NCI-H2029 treated with DMSO at 0.1 percent for 48 hours (cell line): Measurements from ENCODE around the gene SMARCA2.

Source experiments
- DNase-seq: peaks from one replicate; lab custom pipeline; 2025; lab: John Stamatoyannopoulos, UW

SMARCA2 gene

GRCh38 chr9:2093920-2094597 is 78.9 kb downstream of the SMARCA2 start:
- DNase-seq = no peak

- no peak for DNase-seq
Observed at GRCh38 chr9:2096376-2096970, 81.3 kb downstream of the SMARCA2 start.

GRCh38 chr9:2106666-2107065 is 91.5 kb downstream of the SMARCA2 start:
- DNase-seq = no peak

- DNase-seq = no peak
Observed at GRCh38 chr9:2107906-2108451, 92.8 kb downstream of the SMARCA2 start.

- DNase-seq = no peak
Observed at GRCh38 chr9:2109069-2109650, 94.0 kb downstream of the SMARCA2 start.

- DNase-seq = no peak
Observed at GRCh38 chr9:2110036-2110435, 94.9 kb downstream of the SMARCA2 start.

- no peak for DNase-seq
Observed at GRCh38 chr9:2116073-2116472, 100.9 kb downstream of the SMARCA2 start.

GRCh38 chr9:2117527-2117926 is 102.4 kb downstream of the SMARCA2 start:
- DNase-seq = no peak

GRCh38 chr9:2119566-2119965 is 104.4 kb downstream of the SMARCA2 start:
- no peak for DNase-seq

- no peak for DNase-seq
Observed at GRCh38 chr9:2120926-2121689, 106.0 kb downstream of the SMARCA2 start.

GRCh38 chr9:2122299-2122698 is 107.2 kb downstream of the SMARCA2 start:
- DNase-seq = no peak

- DNase-seq = no peak
Observed at GRCh38 chr9:2125906-2126305, 110.8 kb downstream of the SMARCA2 start.

- no peak for DNase-seq
Observed at GRCh38 chr9:2126331-2126803, 111.2 kb downstream of the SMARCA2 start.

GRCh38 chr9:2127486-2127885 is 112.3 kb downstream of the SMARCA2 start:
- no peak for DNase-seq

- DNase-seq = no peak
Observed at GRCh38 chr9:2128141-2128540, 113.0 kb downstream of the SMARCA2 start.

GRCh38 chr9:2128618-2129017 is 113.5 kb downstream of the SMARCA2 start:
- DNase-seq = no peak

GRCh38 chr9:2130941-2131340 is 115.8 kb downstream of the SMARCA2 start:
- DNase-seq = no peak

GRCh38 chr9:2132484-2133082 is 117.4 kb downstream of the SMARCA2 start:
- no peak for DNase-seq

GRCh38 chr9:2134391-2134790 is 119.2 kb downstream of the SMARCA2 start:
- DNase-seq = no peak

- no peak for DNase-seq
Observed at GRCh38 chr9:2138646-2139045, 123.5 kb downstream of the SMARCA2 start.

- no peak for DNase-seq
Observed at GRCh38 chr9:2140600-2141223, 125.6 kb downstream of the SMARCA2 start.

GRCh38 chr9:2142212-2142611 is 127.1 kb downstream of the SMARCA2 start:
- DNase-seq = no peak
